Activated T-helper 1 cell treated with Interleukin-2 at 50 U/mL for 16 hours (primary cell): ENCODE measurements around the gene HOATZ.

ENCODE experiments used
- DNase-seq: peaks from one replicate; pipeline ENCODE4 v3.0.0-alpha.2; 2020; ENCODE audit warnings: low read depth

The HOATZ gene

GRCh38 chr11:111577821-111578220 lies 63.2 kb downstream of the HOATZ start:
- no peak for DNase-seq

GRCh38 chr11:111581341-111581740 lies 66.8 kb downstream of the HOATZ start:
- no peak for DNase-seq

- DNase-seq: no peak
Measured at GRCh38 chr11:111582163-111582562, 67.6 kb downstream of the HOATZ start.

- no peak for DNase-seq
Measured at GRCh38 chr11:111582881-111583280, 68.3 kb downstream of the HOATZ start.

GRCh38 chr11:111585371-111585770 lies 70.8 kb downstream of the HOATZ start:
- DNase-seq: no peak

GRCh38 chr11:111586388-111586831 lies 71.8 kb downstream of the HOATZ start:
- no peak for DNase-seq
